GM23338 (cell line): Measurements from ENCODE around the gene ALDH3A2. TPM values are rescaled to one million over a fixed set of nuclear protein-coding genes. Genes with fewer than 3 reads are reported as not detected.

ENCODE experiments used
- ATAC-seq: fragments of 200-7000 bp; cut with Tn5 transposase; 3 replicates; pipeline ENCODE4 v1.9.1; 2020
- DNase-seq: peaks from one replicate; pipeline ENCODE4 v3.0.0-alpha.2; 2015; ENCODE audit warnings: low spot score
- H2AFZ ChIP-seq: fragments of 200-600 bp; sonication (generic); 2 replicates; pipeline ENCODE4 v1.8.0; 2016; ENCODE audit warnings: antibody characterized with exemption, mild to moderate bottlenecking, moderate library complexity
- H3F3A ChIP-seq: fragments of 200-600 bp; sonication (generic); replicated peaks from 2 replicates; pipeline ENCODE4 v1.8.0; 2017; ENCODE audit warnings: antibody characterized with exemption, mixed run types, low read depth
- H3K27ac ChIP-seq: fragments of 200-600 bp; sonication (generic); 2 replicates; pipeline ENCODE4 v1.6.1; 2016; ENCODE audit warnings: low read depth
- H3K27me3 ChIP-seq: fragments of 200-600 bp; sonication (generic); 2 replicates; pipeline ENCODE4 v1.8.0; 2016; ENCODE audit warnings: mild to moderate bottlenecking, mixed run types, moderate library complexity; ENCODE audit not compliant: insufficient read depth
- H3K36me3 ChIP-seq: fragments of 200-600 bp; sonication (generic); 2 replicates; pipeline ENCODE4 v1.8.0; 2016; ENCODE audit warnings: mild to moderate bottlenecking; ENCODE audit not compliant: insufficient read depth
- H3K4me1 ChIP-seq: fragments of 200-600 bp; sonication (generic); 2 replicates; pipeline ENCODE4 v1.8.0; 2016; ENCODE audit warnings: mild to moderate bottlenecking, moderate library complexity; ENCODE audit not compliant: insufficient read depth
- H3K4me2 ChIP-seq: fragments of 200-600 bp; sonication (generic); 2 replicates; pipeline ENCODE4 v1.7.1; 2017; ENCODE audit warnings: mixed run types
- H3K4me3 ChIP-seq: fragments of 200-600 bp; sonication (generic); 2 replicates; pipeline ENCODE4 v1.6.1; 2016; ENCODE audit warnings: mixed run types
- H3K79me2 ChIP-seq: fragments of 200-600 bp; sonication (generic); replicated peaks from 2 replicates; pipeline ENCODE4 v1.8.0; 2017; ENCODE audit warnings: mild to moderate bottlenecking; ENCODE audit not compliant: insufficient read depth
- H3K9me2 ChIP-seq: fragments of 200-600 bp; sonication (generic); 2 replicates; pipeline ENCODE4 v1.8.0; 2017; ENCODE audit not compliant: insufficient read depth
- H4K20me1 ChIP-seq: fragments of 200-600 bp; sonication (generic); replicated peaks from 2 replicates; pipeline ENCODE4 v1.8.0; 2017; ENCODE audit warnings: mild to moderate bottlenecking; ENCODE audit not compliant: insufficient read depth
- H3K27ac Mint-ChIP-seq: 2 replicates; pipeline ENCODE4 v1.8.0; 2020; ENCODE audit warnings: inconsistent platforms, mild to moderate bottlenecking, moderate library complexity, mixed read lengths
- H3K27me3 Mint-ChIP-seq: 3 replicates; pipeline ENCODE4 v1.8.0; 2022; ENCODE audit warnings: low read depth, mild to moderate bottlenecking, moderate library complexity, mixed read lengths, inconsistent platforms; ENCODE audit not compliant: insufficient read depth, poor library complexity
- H3K36me3 Mint-ChIP-seq: 3 replicates; pipeline ENCODE4 v1.8.0; 2021; ENCODE audit warnings: low read depth, mild to moderate bottlenecking, inconsistent platforms, moderate library complexity, mixed read lengths
- H3K4me1 Mint-ChIP-seq: 3 replicates; pipeline ENCODE4 v1.8.0; 2020; ENCODE audit warnings: mild to moderate bottlenecking, inconsistent platforms, mixed read lengths
- H3K4me3 Mint-ChIP-seq: 3 replicates; pipeline ENCODE4 v1.8.0; 2021; ENCODE audit warnings: moderate library complexity, mild to moderate bottlenecking, inconsistent platforms, mixed read lengths
- H3K9me3 Mint-ChIP-seq: 3 replicates; pipeline ENCODE4 v1.8.0; 2020; ENCODE audit warnings: moderate library complexity, mild to moderate bottlenecking, inconsistent platforms, mixed read lengths
- CREB1 ChIP-seq: fragments of 250-450 bp; sonication (Bioruptor Pico); IDR thresholded peaks from 2 replicates; pipeline ENCODE4 v1.5.0; 2020; ENCODE audit warnings: low read depth, mild to moderate bottlenecking, moderate library complexity
- CTCF ChIP-seq, 2 experiments: fragments of 200-600 bp in 1 of 2; sonication (generic) in 1 of 2; conservative IDR thresholded peaks; 2 replicates each; pipeline versions ENCODE4 v1.5.1 to v1.6.1; 2016 to 2017; ENCODE audit warnings: antibody characterized with exemption in 2 of 2, low read depth in 2 of 2, mild to moderate bottlenecking in 2 of 2, moderate library complexity in 1 of 2
- EZH2 ChIP-seq: fragments of 200-600 bp; sonication (generic); IDR thresholded peaks from one replicate; pipeline ENCODE4 v1.8.0; 2017; ENCODE audit warnings: antibody characterized with exemption, mild to moderate bottlenecking, low read depth; ENCODE audit not compliant: unreplicated experiment
- EZH2phosphoT487 ChIP-seq: fragments of 200-600 bp; sonication (generic); IDR thresholded peaks from one replicate; pipeline ENCODE4 v1.8.1; 2018; ENCODE audit warnings: antibody characterized with exemption; ENCODE audit not compliant: unreplicated experiment
- JUNB ChIP-seq: IDR thresholded peaks from one replicate; pipeline ENCODE4 v1.6.1; 2016; ENCODE audit warnings: antibody characterized with exemption; ENCODE audit not compliant: unreplicated experiment
- NANOG ChIP-seq: IDR thresholded peaks from 2 replicates; pipeline ENCODE4 v1.6.1; 2016; ENCODE audit warnings: antibody characterized with exemption, borderline replicate concordance
- POLR2AphosphoS5 ChIP-seq: IDR thresholded peaks from 2 replicates; pipeline ENCODE4 v1.6.1; 2016; ENCODE audit warnings: antibody characterized with exemption, low read depth
- STAT1 ChIP-seq: IDR thresholded peaks from one replicate; pipeline ENCODE4 v1.6.1; 2016; ENCODE audit warnings: antibody characterized with exemption; ENCODE audit not compliant: unreplicated experiment
- ZNF114 ChIP-seq: fragments of 250-450 bp; sonication (Bioruptor Pico); IDR thresholded peaks from 2 replicates; pipeline ENCODE4 v1.5.0; 2020; ENCODE audit warnings: mild to moderate bottlenecking, moderate library complexity
- ZNF331 ChIP-seq: fragments of 250-450 bp; sonication (Bioruptor Pico); IDR thresholded peaks from 2 replicates; pipeline ENCODE4 v1.5.0; 2020; ENCODE audit warnings: low read depth, mild to moderate bottlenecking, moderate library complexity
- ZNF462 ChIP-seq: fragments of 250-450 bp; sonication (Bioruptor Pico); IDR thresholded peaks from 2 replicates; pipeline ENCODE4 v1.5.0; 2020; ENCODE audit warnings: mild to moderate bottlenecking, moderate library complexity
- polyA plus RNA-seq: library from polyadenylated mRNA; unstranded; fragments of >200 nt; fragmentation: Nextera tagmentation; extraction: Ambion mirVana; gene quantifications from 2 replicates; pipeline ENCODE4 v1.2.1, GENCODE V29; 2016
- total RNA-seq: library from RNA; depleted of rRNA; stranded (reverse); fragments of >200 nt; shearing (Covaris generic); gene quantifications from 2 replicates; pipeline ENCODE4 v1.2.3, GENCODE V29; 2014
- TF ChIP-seq, protein P1 (sequence below): IDR thresholded peaks from 2 replicates; pipeline ENCODE4 v1.6.1; 2016; ENCODE audit warnings: antibody characterized with exemption
- TF ChIP-seq, protein P2 (sequence below): IDR thresholded peaks from one replicate; pipeline ENCODE4 v1.6.1; 2018; ENCODE audit warnings: antibody characterized with exemption; ENCODE audit not compliant: unreplicated experiment

The ALDH3A2 gene
- total and polyA plus RNA-seq, 2 experiments from 2014 or later: 31.3 to 159 TPM

- Mint-ChIP-seq H3K27me3 (peaks cover 23% of the 10 kb centered on the region), H3K9me3 (peaks cover 31% of the 10 kb centered on the region), H3K4me3 (no peak overlapping the region), H3K36me3 (peaks cover 59% of the 10 kb centered on the region), H3K4me1 (peaks cover 28% of the 10 kb centered on the region), H3K27ac (no peak overlapping the region; the same call in 1 of the 2 replicates)
- ATAC-seq: no peak
- H3K27ac ChIP-seq: no peak overlapping the region
- H2AFZ ChIP-seq: no peak overlapping the region
- TF ChIP-seq, protein P1, sequence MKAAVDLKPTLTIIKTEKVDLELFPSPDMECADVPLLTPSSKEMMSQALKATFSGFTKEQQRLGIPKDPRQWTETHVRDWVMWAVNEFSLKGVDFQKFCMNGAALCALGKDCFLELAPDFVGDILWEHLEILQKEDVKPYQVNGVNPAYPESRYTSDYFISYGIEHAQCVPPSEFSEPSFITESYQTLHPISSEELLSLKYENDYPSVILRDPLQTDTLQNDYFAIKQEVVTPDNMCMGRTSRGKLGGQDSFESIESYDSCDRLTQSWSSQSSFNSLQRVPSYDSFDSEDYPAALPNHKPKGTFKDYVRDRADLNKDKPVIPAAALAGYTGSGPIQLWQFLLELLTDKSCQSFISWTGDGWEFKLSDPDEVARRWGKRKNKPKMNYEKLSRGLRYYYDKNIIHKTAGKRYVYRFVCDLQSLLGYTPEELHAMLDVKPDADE: no peak
- no peak for TF ChIP-seq STAT1
- TF ChIP-seq CREB1 (CRISPR knock-in tag): no peak
- no peak for TF ChIP-seq CTCF (conservative IDR thresholded peaks at IDR 0.05; ENCODE audit: low read depth in 2 of 2)
- TF ChIP-seq JUNB: no peak
- TF ChIP-seq EZH2: no peak
- no peak for TF ChIP-seq ZNF331
- TF ChIP-seq ZNF114: no peak
- TF ChIP-seq, protein P2, sequence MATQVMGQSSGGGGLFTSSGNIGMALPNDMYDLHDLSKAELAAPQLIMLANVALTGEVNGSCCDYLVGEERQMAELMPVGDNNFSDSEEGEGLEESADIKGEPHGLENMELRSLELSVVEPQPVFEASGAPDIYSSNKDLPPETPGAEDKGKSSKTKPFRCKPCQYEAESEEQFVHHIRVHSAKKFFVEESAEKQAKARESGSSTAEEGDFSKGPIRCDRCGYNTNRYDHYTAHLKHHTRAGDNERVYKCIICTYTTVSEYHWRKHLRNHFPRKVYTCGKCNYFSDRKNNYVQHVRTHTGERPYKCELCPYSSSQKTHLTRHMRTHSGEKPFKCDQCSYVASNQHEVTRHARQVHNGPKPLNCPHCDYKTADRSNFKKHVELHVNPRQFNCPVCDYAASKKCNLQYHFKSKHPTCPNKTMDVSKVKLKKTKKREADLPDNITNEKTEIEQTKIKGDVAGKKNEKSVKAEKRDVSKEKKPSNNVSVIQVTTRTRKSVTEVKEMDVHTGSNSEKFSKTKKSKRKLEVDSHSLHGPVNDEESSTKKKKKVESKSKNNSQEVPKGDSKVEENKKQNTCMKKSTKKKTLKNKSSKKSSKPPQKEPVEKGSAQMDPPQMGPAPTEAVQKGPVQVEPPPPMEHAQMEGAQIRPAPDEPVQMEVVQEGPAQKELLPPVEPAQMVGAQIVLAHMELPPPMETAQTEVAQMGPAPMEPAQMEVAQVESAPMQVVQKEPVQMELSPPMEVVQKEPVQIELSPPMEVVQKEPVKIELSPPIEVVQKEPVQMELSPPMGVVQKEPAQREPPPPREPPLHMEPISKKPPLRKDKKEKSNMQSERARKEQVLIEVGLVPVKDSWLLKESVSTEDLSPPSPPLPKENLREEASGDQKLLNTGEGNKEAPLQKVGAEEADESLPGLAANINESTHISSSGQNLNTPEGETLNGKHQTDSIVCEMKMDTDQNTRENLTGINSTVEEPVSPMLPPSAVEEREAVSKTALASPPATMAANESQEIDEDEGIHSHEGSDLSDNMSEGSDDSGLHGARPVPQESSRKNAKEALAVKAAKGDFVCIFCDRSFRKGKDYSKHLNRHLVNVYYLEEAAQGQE: no peak
- TF ChIP-seq EZH2phosphoT487: no peak
- TF ChIP-seq POLR2AphosphoS5: no peak
- TF ChIP-seq ZNF462: no peak
- no peak for TF ChIP-seq NANOG
- peaks cover 6% of the 10 kb centered on the region for H4K20me1 ChIP-seq
- peaks cover 66% of the 10 kb centered on the region for H3K79me2 ChIP-seq
- H3K4me3 ChIP-seq: no peak overlapping the region
- 0 out of 2 replicates have a peak, but pooled peaks cover 4% of the 10 kb centered on the region for H3K9me2 ChIP-seq
- H3K4me1 ChIP-seq: peaks cover 25% of the 10 kb centered on the region
- peaks cover 14% of the 10 kb centered on the region for H3K27me3 ChIP-seq
- H3K4me2 ChIP-seq: no peak overlapping the region
- H3F3A ChIP-seq: peaks cover 5% of the 10 kb centered on the region; the same call in 1 of the 2 replicates
- DNase-seq: no peak
- peaks cover 25% of the 10 kb centered on the region for H3K36me3 ChIP-seq
Measured at GRCh38 chr17:19651451-19652238, 3.1 kb downstream of the ALDH3A2 start.
